ENCODE results near the gene DIAPH2.
A peak's percentile ranks its signal among the peaks of the same experiment; 100 is the strongest.

DIAPH2 gene

DNA sequence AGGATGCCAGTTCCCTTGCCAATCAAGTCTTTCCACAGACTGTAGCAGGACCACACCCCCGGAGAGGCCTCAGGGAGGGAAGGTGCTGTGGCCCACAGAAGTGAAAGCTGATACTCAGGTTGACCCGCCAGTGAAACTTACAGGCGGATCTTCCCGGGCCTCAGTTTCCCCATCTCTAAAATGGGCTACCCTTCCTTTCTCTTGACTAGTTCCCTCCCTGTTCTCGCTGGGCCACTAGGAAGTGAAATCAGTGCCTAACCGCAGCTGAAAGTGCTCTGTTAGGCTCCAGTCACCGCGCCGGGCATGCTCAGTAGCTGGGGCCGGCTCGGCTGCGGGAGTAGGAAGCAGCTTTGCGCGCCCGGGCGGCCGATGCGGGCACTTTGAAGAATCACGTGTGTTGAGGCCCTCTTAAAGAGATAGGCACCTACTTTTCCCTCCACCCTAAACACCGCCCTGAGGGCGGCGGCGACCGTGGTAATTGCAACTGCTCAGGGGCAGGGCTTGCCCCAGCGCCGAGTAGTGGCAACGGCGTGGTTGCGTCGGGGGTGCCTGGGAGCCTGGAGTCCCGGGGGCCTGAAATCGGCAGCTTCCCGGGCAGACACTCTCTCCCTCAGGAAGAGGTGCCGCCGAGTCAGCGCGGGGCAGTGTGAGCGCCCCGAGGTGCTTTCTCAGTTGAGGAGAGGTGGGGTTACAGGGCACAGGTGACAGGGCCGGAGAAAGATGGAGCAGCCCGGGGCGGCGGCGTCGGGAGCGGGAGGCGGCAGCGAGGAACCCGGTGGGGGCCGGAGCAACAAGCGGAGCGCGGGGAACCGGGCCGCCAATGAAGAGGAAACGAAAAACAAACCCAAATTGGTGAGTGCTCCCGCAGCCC lies at the start of gene DIAPH2:
DIAPH2 (plus strand) TSS at position 504 of the 871 bp plus-strand sequence.
- peak; percentile 19 for DNase-seq (ENCODE audit: insufficient read length, low spot score)
- FAIRE-seq = peak; percentile 98

DNA sequence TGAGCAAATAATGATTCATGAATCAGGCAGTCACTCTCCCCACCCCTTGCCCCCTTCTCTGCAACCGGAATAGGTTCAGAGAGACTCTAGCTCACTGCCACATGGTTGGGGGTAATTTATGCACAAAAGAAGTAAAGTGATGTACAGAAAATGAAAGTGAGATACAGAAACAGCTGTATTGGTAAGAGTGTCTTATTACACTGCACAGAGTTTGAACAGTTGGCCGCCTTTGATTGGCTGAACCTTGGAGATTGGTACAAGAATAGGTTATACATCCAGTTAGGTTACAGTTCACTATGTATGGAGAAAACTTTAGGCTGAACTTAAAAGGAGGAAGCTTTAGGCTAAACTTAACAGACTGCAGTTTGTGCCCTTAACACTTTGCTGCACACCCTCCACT lies 34.6 kb upstream of the DIAPH2 start:
- no peak for FAIRE-seq
- DNase-seq (ENCODE audit: insufficient read length, low spot score) = no peak

DNA sequence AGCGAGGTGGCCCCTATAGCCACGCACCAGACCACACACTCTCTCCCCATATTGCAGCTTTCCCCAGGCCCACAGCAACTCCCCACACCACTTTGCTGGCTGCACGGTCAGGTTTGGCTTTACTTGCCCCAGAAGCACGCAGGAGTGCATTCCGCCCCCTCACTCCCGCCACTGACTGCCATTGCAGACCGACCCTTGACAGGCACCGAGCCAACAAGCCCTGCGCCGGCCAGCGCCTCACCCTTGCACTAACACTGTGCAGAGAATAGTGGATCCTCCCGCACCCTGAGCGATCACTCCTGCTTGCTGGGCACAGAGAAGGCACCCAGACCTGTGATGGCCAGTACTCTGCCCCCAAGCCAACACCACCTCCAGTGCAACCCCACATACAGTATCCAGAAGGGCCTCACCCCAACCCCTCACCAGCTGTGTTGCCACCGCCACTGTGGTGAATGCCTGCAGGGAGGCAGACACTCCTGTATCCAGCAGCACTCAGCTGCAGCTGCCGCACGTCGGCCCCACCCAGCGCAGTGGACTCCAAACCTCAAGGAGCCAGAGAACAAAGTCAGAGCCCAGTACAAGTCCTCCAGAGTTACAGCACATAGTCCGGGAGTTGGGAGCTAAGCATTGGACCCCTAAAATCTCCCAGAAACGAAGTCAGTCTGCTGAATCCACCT lies 28.6 kb upstream of the DIAPH2 start:
- DNase-seq (ENCODE audit: insufficient read length, low spot score) (no peak), FAIRE-seq (no peak)

DNA sequence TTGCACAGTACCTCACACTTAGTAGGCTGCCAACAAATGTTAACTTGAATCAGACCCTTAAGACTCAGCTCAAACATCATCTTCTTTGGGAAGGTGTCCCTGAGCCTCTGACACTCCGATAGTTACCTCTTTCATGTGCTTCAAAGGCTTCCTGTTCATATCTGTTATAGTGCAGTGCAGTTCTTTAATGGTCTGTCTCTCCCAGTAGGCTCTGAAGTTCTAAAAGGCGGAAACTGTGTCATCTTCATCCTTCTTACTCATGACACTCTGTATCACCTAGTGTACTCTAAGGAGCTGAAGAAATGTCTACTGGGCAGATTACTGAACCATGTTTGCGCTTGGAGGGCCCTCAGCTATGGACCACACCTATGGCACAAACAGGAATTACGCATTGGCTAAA lies 2.1 kb upstream of the DIAPH2 start:
- peak; percentile 55 for FAIRE-seq
- no peak for DNase-seq (ENCODE audit: insufficient read length, low spot score)

DNA sequence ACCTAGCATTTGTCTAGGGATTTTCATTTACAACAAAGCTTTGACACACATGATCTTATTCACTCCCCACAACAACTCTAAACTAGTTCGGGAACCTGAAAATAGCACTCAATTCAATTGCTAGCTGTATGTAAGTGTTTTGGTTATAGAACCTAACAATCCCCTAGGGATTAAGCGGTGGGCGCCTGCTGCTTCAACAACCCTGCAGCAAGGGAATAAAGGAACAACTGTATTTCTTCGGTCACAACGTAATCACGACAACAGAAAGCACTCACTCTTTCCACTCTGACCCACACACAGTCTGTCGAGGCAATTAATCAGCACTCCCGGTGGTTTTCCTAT lies 674 bp upstream of the DIAPH2 start:
- FAIRE-seq = no peak

DNA sequence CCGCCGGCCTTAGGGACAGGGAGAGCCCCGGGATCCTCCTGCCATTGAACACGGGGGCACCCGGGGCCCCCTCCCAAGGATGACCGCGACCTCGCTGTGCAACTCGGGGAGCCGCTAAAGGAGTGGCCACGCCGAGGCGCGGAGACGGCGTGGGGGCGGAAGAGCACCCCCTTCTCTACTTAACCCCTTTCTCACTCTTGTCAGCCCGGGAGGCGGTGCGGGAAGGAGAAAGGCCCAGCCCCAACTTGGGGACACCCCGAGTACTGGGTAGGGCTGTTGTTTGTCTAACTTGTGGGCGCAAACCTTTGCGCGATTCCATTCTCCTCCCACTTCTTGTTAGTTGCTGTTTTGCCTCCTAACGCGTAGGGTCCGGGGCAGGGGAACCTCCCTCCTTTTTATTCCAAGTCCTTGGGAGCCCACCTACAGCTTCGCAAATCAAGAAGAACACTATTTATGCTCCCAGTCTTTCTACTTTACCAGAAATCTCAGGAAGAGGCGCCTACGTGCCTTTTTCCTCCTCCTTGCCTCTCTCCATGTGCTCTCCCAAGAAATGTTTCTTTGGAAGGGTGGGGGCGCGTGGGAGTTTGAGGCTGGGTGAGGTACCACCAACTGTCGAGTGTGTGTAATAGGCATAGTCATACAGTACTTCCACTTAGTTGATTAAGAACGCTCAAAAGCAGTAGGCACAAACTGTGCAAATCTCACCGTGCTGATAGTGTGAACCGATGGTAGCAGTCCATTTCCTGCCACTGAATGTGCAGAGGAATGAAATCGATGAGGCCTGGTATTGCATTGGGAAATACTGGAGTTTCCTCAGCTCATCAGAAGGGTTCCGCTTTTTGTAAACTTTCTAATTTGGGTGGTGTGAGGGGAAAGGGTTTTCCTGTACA lies 813 bp downstream of the DIAPH2 start:
- peak; percentile 49 for FAIRE-seq
- DNase-seq (ENCODE audit: insufficient read length, low spot score) = no peak

More for the DNA sequence above, 674 bp upstream of the DIAPH2 start:
- no peak for DNase-seq (ENCODE audit: insufficient read length, low spot score)

DNA sequence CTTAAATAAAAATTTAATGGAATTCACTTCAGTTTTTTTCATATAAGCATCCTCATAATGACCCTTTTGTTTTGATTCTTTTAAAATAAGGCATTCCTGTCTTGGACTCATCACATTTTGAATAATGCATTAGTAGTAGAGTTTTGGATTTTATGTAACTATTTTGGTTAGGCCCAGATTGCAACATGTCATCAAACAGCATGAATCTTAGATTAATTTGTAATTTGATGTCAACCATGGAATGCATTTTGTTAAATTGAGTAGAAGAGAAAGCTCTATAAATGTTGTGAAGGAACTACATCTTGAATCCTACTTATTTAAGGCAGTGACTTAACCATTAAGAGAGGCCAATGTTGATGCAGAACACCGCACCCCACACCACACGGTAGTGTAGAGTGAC lies 3.1 kb downstream of the DIAPH2 start:
- FAIRE-seq (no peak), DNase-seq (ENCODE audit: insufficient read length, low spot score) (no peak)

DNA sequence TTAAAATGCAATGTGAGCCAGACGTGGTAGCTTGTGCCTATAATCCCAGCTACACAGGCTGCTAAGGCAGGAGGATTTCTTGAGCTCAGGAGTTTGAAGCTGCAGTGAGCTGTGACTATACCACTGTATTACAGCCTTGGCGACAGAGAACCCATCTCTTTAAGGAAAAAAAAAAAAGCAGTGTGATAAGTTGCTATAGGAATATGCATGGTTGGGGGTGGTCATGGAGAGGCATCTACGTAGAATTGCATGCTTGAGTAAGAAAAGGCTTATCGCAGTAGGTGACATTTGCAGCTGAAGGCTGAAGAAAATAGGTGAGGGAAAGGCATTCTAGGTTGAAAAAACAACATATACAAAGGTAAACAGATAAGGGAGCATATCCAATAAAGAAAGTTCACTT lies 4.1 kb downstream of the DIAPH2 start:
- DNase-seq (ENCODE audit: insufficient read length, low spot score) = no peak
- FAIRE-seq = no peak

DNA sequence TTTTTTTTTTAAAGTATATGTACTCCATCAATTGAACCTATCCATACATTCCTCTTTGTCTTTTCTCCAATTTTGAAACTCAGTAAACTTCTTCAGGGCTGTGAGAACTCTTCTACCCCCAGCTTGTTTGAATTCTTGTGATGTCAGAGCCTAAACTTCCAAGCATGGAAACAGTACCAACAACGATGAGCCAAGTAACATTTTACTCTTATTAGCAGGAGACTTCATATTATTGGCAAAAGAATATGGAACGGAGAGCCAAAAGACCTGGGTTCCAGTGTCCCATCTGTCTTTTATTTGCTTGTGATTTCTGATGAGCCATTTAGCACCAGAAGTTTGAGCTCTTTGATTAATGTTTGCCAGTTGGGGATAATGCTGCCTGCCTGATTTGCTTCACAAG lies 5.3 kb downstream of the DIAPH2 start:
- DNase-seq (ENCODE audit: insufficient read length, low spot score) = no peak
- no peak for FAIRE-seq

DNA sequence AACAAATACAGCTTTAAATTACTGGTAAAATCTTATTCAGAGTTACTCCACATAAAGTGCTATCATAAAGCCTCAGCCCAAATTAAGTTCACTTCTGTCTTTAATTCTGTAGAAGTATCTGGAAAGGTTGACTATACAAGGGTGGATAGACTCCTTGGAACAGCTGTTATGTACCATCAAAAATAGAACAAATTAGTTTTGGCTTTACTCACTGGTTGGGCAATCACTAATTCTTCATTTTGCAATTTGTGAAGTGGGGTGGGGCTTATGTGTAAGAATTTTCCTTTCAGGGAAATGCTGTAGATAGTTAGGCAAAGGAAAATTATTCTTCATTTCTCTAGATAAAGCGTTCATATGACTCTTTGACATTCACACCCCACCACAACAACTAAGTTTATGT lies 7.8 kb downstream of the DIAPH2 start:
- DNase-seq (ENCODE audit: insufficient read length, low spot score) = no peak
- FAIRE-seq = no peak

DNA sequence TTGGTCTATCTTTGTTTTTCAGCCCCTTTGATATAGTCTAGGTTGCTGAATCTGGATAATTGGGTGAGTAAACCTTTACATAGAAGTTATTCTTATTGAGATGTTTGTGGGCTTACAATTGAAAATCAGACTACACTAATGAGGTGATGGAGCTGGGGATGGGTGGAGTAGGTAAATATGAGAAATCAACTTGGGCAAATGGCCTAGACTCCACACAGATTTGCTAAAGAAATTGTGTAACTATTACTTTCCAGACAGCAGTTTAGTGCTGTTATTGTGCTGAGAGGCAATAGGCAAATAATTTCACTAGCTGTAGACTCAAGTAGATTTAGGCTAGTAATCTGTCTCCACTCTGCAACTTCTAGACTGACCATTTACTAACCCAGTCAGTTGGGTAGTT lies 8.2 kb downstream of the DIAPH2 start:
- FAIRE-seq = no peak
- DNase-seq (ENCODE audit: insufficient read length, low spot score) = no peak

DNA sequence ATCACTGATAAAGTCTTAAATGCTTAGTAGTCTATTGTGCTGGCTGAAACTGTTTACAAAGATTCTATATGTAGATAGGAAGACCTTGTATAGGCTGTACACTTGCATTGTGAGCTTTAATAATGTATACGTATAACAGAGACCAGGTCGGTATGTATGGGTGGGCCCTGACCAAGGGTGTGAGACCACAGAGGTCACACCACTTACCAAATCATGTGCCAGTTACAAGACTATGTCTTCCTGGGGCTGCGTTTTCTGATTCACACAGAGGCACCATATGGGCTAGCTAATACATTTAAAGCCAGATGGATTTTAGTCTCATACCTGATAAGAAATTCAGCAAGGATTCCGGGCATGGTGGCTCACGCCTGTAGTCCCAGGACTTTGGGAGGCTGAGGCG lies 8.8 kb downstream of the DIAPH2 start:
- DNase-seq (ENCODE audit: insufficient read length, low spot score) = no peak
- no peak for FAIRE-seq

DNA sequence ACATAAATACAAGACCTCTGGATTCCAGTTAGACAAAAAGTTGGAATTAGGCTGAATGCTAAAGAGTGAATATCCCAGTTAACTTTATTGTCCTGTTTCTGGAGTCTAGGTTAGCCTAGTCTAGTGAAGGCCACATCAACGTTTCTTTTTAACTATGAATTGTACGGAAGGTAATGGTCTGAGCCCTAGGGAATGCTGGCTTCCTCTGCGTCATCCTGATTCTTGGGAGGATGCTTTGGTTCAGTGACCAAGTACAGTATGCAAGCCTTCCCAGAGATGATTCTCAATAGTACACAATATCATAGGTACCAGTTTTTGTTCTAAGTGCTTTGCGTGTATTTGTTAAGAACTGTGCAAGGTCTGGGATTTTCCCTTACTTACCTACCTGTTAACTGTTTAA lies 11.8 kb downstream of the DIAPH2 start:
- DNase-seq (ENCODE audit: insufficient read length, low spot score) = no peak
- FAIRE-seq = no peak

DNA sequence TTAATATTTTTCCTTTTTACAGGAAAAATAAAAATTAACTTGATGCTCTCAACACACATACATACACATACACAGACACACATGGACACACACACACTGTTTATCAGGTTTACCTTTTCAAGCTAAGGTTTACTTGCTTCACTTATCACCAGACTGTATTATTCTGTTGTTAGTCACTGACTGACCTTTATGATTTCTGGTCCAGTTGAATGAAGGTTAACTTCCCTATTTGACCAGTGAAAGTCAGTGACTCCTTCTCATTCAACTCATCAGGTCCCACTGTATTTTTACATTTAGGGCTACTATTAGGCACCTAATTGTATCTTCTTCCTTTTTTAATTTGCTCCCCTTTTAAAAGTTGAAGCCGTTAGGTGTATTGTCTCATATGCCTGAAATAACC lies 16.0 kb downstream of the DIAPH2 start:
- no peak for FAIRE-seq
- no peak for DNase-seq (ENCODE audit: insufficient read length, low spot score)

DNA sequence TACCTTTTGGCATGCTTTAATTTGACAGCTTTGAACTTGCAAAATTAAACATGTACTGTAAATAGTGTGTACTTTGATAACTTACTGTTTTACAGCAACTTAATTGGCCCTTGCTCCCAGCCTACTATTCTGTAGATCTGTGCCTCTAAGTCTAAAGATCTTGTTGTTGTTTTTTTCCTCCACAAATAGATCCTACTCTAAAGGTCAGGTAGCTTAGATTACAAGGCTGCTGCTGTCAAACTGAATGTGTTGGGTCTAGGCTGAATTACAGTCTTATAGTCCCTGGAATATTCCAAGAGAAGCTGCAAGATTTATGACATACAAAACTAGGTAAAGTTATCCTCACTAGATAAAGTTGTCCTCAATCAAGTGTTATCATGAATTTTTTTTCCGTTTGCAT lies 18.7 kb downstream of the DIAPH2 start:
- DNase-seq (ENCODE audit: insufficient read length, low spot score) (no peak), FAIRE-seq (no peak)

DNA sequence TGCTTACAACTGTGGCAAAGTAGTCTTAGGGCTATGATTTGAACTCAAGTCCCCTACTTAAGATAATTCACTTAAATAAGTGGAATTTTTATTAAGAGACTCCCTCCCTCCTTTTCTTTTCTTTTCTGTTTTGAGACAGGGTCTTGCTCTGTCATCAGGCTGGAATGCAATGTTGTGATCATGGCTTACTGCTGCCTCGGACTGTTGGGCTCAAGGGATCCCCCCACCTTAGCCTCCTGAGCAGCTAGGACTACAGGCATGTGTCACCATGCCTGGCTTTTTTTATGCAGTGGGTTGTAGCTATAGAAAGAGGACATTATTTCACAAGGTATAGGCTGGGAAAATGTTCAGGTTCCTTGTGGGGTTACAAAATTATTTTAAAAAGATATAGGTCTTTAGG lies 19.2 kb downstream of the DIAPH2 start:
- FAIRE-seq = no peak
- no peak for DNase-seq (ENCODE audit: insufficient read length, low spot score)

DNA sequence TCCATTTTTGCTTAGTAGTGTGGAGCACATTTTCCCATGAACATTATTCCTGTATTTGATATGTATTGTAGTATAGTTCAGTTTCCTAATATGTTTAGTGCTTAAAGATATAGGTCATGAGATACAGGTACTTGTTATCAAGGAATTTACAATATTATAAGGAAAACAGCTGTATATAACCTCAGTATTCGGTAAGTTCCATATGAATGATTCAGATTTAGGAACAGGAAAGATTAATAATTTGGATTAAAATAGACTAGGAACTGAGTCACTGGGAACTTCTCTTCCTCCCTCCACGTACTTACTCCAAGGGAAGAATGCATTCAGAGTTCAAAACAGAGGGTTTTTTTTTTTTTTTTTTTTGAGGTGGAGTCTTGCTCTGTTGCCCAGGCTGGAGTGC lies 20.0 kb downstream of the DIAPH2 start:
- no peak for FAIRE-seq

DNA sequence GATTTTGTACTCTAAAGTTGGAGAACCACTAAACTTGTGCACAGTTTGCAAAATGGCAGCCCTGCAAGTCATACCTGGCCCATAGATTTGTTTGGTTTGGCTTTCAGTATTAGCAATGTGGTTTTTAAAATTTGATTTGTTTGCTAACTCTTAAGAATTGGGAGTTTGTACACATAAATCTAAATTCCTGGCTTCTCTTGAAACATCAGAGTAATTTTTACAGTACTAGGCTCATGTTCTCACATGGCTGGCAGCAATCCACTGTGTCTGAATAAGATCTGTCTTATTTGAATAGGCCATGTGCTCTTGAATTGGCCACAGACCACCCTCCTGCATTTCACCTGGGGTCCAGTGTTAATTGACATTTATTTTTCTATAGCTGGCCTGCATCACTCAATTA lies 21.3 kb downstream of the DIAPH2 start:
- no peak for FAIRE-seq
- DNase-seq (ENCODE audit: insufficient read length, low spot score) = no peak

More for the DNA sequence above, 20.0 kb downstream of the DIAPH2 start:
- no peak for DNase-seq (ENCODE audit: insufficient read length, low spot score)

DNA sequence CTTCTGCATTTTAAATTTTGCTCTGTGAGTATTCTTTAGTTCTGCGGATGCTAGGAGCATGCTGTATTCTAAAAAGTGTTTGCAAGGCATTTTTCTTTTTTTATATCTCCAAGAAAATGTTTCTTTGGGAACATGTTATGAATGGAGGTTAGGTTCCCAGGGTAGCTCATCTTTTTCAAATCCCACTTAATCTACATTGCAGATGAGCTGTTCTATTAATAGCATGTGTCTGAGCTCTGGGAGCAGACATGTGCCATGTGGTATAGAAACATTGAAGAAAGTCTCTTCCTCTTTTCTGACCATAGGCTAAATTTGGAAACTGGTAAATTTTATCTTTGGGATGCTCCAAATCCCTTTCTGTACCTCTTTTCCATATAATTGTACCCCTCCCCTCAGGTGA lies 23.2 kb downstream of the DIAPH2 start:
- FAIRE-seq (no peak), DNase-seq (ENCODE audit: insufficient read length, low spot score) (no peak)

DNA sequence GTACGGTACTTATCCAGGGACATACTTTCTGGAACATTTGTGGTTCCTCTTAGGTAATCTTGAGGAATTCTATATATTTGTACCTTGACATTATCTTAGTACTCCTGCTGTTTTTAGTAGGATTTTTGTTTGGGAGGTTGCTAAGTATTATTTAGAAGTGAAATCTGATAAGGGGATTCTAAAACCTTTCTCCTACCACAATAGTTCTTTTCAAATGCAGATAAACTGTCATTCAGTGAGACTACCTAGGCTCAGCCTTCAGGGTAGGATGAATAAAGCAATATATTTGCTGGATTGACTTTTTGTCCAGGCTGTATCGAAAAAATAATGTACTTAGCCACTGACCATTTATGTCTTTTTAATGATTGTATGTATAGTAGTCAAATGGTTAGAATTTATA lies 25.4 kb downstream of the DIAPH2 start:
- FAIRE-seq = no peak
- no peak for DNase-seq (ENCODE audit: insufficient read length, low spot score)

DNA sequence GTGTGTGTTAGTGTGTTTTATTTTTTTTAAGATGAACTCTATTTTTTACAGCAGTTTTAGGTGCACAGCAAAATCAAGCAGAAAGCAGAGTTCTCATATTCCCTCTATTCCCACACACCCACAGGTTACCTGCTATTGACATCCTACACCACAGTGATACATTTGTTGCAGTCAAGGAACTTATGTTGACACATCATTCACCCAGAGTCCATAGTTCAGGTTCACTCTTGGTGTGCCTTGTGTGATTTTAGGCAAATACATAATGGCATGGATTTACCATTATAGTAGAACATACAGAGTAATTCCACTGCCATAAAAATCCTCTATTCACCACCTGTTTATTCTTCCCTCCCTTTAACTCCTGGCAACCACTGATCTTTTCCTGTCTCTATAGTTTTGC lies 28.7 kb downstream of the DIAPH2 start:
- FAIRE-seq = no peak

More for the DNA sequence above, 28.7 kb downstream of the DIAPH2 start:
- no peak for DNase-seq (ENCODE audit: insufficient read length, low spot score)

Data from GM19239 (cell line).